ENCODE measurements around the gene FYB2. TPM values are rescaled to one million over a fixed set of nuclear protein-coding genes. Genes with fewer than 3 reads are reported as not detected.
A peak's percentile ranks its signal among the peaks of the same experiment; 100 is the strongest.

The FYB2 gene
- polyA plus RNA-seq, 1 experiment = not detected

DNA sequence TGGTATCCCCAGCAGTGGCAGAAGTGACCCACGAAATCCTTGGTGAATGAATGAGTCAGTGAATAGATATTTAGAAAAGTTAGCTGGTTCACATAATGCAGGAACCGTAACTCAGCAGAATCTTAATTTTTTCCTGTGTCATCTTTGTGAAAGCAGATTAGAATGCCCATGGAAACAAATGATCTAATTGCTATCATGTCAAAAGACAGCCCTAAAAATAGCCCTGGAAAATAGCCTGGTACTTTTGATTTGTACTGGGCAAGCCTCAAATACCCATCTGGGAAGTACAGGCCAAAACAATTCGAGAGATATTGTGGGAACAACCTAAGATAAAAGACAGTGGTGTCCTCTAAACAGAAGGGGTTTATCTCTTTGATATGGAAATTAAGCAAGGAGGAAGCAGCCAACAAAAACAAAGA, 21.1 kb downstream of the FYB2 start:
- TF ChIP-seq, protein P1, sequence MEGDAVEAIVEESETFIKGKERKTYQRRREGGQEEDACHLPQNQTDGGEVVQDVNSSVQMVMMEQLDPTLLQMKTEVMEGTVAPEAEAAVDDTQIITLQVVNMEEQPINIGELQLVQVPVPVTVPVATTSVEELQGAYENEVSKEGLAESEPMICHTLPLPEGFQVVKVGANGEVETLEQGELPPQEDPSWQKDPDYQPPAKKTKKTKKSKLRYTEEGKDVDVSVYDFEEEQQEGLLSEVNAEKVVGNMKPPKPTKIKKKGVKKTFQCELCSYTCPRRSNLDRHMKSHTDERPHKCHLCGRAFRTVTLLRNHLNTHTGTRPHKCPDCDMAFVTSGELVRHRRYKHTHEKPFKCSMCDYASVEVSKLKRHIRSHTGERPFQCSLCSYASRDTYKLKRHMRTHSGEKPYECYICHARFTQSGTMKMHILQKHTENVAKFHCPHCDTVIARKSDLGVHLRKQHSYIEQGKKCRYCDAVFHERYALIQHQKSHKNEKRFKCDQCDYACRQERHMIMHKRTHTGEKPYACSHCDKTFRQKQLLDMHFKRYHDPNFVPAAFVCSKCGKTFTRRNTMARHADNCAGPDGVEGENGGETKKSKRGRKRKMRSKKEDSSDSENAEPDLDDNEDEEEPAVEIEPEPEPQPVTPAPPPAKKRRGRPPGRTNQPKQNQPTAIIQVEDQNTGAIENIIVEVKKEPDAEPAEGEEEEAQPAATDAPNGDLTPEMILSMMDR (IDR thresholded peaks at IDR 0.05; ENCODE audit: insufficient read depth, low read depth, low read length) = no peak
- no peak overlapping the region for H3K4me3 ChIP-seq (ENCODE audit: low read depth, low read length)
- H3K27me3 ChIP-seq (ENCODE audit: control insufficient read depth, insufficient read depth, low read length) = no peaks in the 10 kb centered on the region; the same call in 1 of the 2 replicates
- H3K36me3 ChIP-seq (ENCODE audit: control insufficient read depth, insufficient read depth, low read length) = no peaks in the 10 kb centered on the region
- POLR2A ChIA-PET = no interaction called here
- CTCF ChIA-PET = interaction anchor here (0.9 to 1.0 kb wide), 2 partner anchors 9 to 10 kb away, joined by 3 read pairs; no protein-coding TSS in a partner anchor
- peak; percentile 42 for DNase-seq (ENCODE audit: low read depth)

DNA sequence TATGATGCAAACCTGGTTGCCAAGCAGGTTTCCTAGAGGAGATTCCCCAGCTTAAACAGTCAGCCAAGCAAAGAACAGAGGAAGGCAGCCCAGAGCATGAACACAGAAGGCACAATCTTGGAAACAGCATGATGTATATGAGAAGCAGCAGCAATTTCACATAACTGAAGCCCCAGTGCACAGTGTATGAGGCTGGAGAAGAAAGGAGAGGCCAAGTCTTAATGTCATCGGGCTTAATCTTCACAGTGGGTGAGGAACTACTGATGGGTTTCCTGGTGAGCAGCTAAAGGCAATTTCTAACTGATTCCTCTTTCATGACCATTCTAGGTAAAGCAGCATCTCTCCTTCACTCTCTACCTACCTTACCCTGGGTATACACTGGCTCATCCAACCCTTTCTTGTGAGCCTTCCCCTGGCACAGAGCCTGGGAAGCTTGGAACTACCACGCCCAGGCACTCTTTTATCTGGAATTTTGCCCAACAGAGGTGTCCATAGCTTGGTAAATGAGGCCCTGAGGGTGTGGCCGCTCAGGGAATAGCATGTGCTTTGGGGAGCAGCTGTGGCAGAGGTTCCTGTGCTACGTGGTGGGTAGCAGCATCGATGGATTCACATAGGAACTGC, 22.0 kb downstream of the FYB2 start:
- Histone ChIP-seq H3K4me3 (ENCODE audit: low read depth, low read length) (no peak overlapping the region), H3K27me3 (ENCODE audit: control insufficient read depth, insufficient read depth, low read length) (no peaks in the 10 kb centered on the region; the same call in 1 of the 2 replicates), H3K36me3 (ENCODE audit: control insufficient read depth, insufficient read depth, low read length) (no peaks in the 10 kb centered on the region)
- CTCF ChIA-PET = interaction anchor here (1.0 to 1.4 kb wide), 3 partner anchors 8 to 23 kb away, joined by 3 to 4 read pairs (median 3); no protein-coding TSS in a partner anchor
- POLR2A ChIA-PET = no interaction called here
- TF ChIP-seq, protein P1 (IDR thresholded peaks at IDR 0.05; ENCODE audit: insufficient read depth, low read depth, low read length) = no peak
- DNase-seq (ENCODE audit: low read depth) = no peak

DNA sequence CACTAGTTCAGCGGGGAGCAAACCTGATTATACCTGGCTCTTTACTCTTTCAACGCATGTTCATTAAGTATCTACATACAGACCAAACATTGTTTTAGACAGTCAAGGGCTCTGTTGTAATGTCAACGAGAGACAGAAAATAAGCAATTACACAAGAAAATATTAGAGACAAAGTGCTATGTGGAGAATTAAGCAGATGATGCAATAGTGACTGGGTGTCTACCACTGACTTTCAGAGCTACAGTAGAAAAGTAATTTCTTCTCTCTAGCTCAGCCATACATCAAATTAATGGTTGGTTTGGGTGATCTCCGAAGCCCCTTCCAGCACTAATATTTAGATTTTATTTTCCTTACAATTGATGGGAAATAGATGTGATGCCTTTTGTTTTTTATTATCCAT, 23.3 kb downstream of the FYB2 start:
- no peaks in the 10 kb centered on the region for H3K36me3 ChIP-seq (ENCODE audit: control insufficient read depth, insufficient read depth, low read length)
- DNase-seq (ENCODE audit: low read depth) = no peak
- ChIA-PET POLR2A (no interaction called here), CTCF (interaction anchor here (1.0 to 1.4 kb wide), 2 partner anchors 11 to 25 kb away, joined by 3 read pairs; no protein-coding TSS in a partner anchor)
- no peaks in the 10 kb centered on the region for H3K27me3 ChIP-seq (ENCODE audit: control insufficient read depth, insufficient read depth, low read length)
- TF ChIP-seq, protein P1 (IDR thresholded peaks at IDR 0.05; ENCODE audit: insufficient read depth, low read depth, low read length) = no peak
- H3K4me3 ChIP-seq (ENCODE audit: low read depth, low read length) = no peak overlapping the region

DNA sequence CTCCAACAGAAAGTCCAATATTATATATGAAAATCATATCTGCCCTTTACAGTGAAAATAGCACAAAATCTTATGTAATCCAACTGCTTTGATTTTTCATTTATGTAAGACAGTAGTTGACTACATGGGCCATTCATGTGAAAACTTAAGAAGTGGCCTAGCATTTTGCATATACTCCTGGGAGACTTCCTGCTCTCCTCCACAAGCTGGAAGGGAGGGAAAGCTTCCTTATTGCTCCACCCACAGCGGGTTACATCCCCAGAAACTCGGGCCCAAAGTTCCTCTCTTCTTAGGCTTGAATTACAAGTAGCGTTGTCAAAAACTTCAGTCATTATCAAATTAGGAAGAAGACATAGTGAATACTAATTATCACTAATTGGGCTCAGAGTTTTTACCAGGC, 29.2 kb downstream of the FYB2 start:
- Histone ChIP-seq H3K36me3 (ENCODE audit: control insufficient read depth, insufficient read depth, low read length) (no peaks in the 10 kb centered on the region), H3K27me3 (ENCODE audit: control insufficient read depth, insufficient read depth, low read length) (peaks cover 3% of the 10 kb centered on the region), H3K4me3 (ENCODE audit: low read depth, low read length) (no peak overlapping the region)
- TF ChIP-seq, protein P1 (IDR thresholded peaks at IDR 0.05; ENCODE audit: insufficient read depth, low read depth, low read length) = no peak
- POLR2A ChIA-PET = no interaction called here
- no peak for DNase-seq (ENCODE audit: low read depth)
- CTCF ChIA-PET = interaction anchor here (1.1 kb wide), 1 partner anchor 8 kb away, joined by 3 read pairs; no protein-coding TSS in a partner anchor

DNA sequence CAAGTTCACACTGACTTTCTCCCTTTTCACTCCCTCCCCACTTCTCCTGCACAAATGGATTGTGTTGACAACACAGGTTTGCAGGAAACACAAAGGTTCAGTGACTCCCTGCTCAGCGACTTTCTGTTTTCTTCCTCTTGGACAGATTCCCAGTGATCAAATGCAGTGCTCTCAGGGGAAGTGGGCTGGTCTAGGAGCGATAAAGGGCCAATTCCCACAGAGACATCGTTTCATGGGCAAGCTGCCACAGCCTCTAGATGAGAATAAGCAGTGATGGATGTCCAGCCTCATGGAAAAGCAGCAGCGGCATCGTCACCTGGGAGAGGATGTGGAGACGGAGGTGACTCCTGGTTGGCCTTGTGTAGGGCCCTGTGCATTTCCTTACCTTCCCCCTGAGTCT, 30.6 kb downstream of the FYB2 start:
- H3K4me3 ChIP-seq (ENCODE audit: low read depth, low read length) = no peak overlapping the region
- no peak for DNase-seq (ENCODE audit: low read depth)
- POLR2A ChIA-PET = no interaction called here
- CTCF ChIA-PET = interaction anchor here (1.4 kb wide), 1 partner anchor 9 kb away, joined by 3 read pairs; no protein-coding TSS in a partner anchor
- H3K27me3 ChIP-seq (ENCODE audit: control insufficient read depth, insufficient read depth, low read length) = peaks cover 3% of the 10 kb centered on the region
- TF ChIP-seq, protein P1 (IDR thresholded peaks at IDR 0.05; ENCODE audit: insufficient read depth, low read depth, low read length) = no peak
- H3K36me3 ChIP-seq (ENCODE audit: control insufficient read depth, insufficient read depth, low read length) = no peaks in the 10 kb centered on the region
